CD4-positive, alpha-beta T cell treated with Interleukin-15 for 4 hours (primary cell): Measurements from ENCODE around the gene USP7.
"Not testable (repeated sequence)": the region's sequence is repeated elsewhere in the genome, so short reads cannot be mapped to it uniquely, and the experiment has no call there.

ENCODE experiments used
- DNase-seq: peaks from one replicate; pipeline ENCODE4 v3.0.0-alpha.2; 2020; ENCODE audit warnings: low spot score

Gene USP7

DNA sequence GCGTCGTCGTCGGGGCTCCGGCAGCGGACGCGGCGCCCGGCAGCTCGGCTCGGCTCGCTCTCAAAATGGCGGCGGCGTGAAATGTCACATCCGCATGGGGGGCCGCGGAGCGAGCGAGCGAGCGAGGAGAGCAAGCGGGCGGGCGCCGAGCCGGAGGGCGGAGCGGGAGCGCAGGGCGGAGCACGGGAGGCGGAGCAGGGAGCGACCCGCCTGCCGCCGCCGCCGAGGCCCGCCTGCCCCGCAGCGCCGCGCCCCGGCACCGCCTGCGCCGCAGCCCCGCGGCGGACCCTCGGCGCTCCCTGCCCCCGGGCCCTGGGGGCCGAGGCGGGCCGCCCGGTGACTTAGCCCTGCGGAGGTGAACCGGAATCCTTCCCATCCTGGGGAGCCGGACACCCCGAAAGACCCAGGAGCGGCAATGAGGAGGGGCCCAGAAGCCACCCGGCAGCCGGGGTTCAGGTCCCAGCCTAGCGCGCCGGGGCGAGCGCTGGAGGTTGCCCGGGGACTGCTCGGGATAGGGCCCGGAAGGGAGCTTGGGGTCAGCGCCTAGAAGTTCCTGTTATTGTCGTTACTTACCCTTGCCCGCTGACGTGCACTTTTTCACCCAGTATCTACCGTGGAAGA is at the start of gene USP7:
Gene USP7 (minus strand): TSS at position 86 of the 621 bp plus-strand sequence. CDS start 621 bp downstream, outside the sequence.
- peak; percentile 91 for DNase-seq

DNA sequence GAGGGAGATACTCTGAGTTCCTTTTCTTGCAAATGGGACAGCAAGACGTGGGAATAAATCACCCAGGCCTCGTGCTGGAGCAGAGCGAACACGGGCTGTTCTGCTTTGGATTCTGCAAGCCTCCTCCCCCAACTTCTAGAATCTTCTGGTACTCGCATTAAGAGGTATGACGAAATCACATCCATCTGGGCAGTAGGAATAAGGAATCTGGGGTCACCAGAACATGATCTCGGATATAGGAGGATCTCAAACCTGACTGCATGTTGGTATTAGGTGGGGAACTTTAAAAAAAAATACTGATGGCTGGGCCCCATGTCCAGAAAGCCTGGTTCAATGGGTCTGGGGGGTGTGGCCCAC is 49.8 kb upstream of the USP7 start:
- no peak for DNase-seq

DNA sequence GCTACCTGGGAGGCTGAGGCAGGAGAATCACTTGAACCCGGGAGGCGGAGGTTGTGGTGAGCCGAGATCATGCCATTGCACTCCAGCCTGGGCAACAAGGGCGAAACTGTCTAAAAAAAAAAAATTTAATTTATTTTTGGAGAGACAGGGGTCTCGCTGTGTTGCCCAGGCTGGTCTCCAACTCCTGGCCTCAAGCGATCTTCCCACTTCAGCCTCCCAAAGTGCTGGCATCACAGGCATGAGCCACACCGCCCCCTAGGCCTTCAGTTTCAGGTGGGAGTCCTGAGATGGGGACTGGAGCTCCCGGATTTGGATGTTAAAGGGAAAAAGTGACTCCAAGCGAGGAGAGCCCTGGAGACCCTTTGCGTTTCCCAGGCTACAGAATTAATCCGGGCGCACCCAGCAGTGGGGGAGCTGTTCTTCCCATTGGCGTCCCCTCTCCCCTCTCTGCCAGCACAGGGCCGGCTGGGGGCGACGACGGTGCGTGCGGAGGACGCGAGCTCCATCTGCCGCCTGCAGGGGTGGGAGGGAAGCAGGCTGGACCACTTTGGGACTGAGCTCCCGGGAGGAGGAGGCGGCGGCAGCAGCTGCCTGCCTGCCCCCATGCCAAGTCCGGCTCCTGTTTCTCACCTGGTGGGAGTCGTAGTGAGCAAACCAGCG is 49.3 kb upstream of the USP7 start:
- no peak for DNase-seq

DNA sequence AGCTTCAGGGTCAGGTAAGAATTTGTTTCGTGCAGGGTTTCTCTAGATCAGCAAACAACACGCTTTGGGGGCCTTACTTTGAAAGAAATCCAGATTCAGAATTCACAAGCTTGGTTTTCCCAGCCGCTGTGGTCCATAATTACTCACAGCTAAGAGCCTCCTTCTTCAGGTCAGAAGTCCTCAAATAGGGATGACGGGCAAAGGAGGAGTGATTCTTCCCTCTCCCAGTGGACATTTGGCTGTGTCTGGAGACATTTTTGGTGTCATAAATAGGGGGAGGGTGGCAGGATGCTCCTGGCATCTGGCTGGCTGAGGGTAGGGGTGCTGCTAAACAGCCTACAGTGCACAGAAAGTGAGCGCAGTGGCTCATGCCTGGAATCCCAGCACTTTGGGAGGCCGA is 48.6 kb upstream of the USP7 start:
- no peak for DNase-seq

DNA sequence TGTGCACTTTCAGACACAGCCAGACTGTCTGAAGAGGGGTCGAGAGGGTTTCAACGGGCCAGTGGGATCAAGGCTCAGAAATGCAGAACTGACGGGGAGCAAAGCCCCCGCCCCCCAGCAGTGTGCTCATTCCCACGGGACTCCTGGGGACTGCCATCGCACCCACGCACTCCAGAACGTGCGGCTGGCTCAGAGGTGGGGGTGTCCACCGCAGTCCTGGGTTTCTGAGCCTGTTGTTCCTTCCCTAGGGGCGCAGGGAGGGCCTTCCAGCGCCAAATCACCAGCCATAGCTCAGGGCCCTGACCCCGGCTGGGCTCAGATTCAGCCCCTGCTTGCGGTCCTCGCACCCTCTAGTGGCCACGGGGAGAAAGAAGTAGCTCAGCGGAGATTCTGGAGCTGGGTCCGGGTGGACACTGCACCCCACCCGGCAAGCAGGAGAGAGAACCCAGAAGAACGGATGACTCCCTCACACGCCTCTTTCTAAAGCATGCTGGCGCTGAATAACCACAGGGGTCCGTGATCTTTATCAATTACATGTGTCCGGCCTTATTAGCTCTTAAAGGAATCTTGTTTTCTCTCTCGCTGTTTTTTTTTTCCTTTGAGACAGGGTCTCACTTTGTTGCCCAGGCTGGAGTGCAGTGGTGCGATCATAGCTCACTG is 45.0 kb upstream of the USP7 start:
- DNase-seq, result peak; percentile 66

DNA sequence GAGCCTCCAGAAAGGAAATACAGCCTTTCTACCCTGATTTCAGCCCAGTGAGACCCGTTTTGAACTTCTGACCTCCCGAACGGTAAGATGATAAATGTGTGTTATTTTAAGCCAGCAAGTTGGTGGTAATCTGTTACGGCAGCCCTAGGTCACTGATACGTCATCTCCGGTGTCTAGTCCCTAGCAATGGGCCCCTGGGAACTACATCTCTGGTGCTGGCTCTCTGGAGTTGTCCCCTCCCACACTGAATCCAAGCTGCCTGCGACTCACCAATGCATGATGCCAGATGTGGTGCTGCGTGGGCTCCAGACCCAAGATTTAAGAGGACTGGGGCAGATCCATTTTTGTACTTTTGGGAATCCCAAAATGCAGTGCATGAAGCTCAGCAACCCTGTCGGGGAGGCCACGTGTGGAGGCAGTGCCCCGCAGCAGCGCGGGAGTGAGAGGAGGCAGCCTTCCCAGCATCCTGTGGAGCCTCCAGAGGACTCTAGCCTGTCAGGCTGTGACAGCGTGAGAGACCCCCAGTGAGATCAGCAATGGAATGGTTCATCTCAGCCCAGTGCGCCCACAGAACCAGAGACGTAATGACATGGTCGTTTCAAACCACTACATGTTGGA is 43.6 kb upstream of the USP7 start:
- no peak for DNase-seq

DNA sequence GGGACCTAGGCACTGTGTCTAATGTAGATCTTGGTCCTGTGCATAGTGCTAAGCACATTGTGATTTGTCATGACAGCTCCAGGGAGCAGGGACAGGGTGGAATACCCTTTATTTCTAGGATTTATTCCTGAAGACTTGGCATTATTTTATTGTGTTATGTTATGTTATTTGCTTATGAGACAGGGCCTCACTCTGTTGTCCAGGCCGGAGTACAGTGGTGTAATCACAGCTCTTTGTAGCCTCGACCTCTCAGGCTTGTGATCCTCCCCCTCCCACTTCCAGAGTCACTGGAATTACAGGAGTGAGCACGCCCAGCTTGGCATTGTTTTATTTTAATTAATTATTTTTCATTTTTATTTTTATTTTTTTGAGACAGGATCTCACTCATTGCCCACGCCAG is 40.5 kb upstream of the USP7 start:
- DNase-seq, result no peak

DNA sequence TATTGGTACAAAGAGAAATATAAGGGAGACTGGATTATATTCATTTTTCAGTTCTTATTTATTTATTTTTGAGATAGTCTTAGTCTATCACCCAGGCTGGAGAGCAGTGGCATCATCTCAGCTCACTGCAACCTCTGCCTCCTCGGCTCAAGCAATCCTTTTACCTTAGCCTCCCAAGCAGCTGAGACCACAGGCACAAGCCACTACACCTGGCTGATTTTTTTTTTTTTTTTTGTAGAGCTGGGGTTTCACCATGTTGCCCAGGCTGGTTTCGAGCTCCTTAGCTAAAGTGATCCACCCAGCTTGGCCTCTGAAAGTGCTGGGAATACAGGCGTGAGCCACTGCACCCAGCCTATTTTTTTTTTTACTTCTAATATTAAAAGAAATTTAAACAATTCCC is 40.1 kb upstream of the USP7 start:
- no peak for DNase-seq

DNA sequence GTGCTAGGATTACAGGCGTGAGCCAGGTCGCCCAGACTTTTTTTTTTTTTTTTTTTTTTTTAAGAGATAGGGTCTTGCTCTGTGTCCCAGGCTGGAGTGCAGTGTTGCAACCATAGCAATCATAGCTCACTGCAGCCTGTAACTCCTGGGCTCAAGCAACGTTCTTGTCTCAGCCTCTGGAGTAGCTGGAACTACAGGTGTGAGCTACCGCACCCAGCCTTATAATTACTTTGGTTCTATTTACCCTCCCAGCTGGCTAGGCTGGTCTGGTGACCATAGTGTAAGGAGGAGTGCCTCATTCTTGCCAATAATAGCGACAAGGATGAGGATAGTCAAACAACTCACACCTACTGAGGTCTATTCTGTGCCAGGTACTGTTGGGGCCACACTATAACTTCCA is 39.6 kb upstream of the USP7 start:
- no peak for DNase-seq

DNA sequence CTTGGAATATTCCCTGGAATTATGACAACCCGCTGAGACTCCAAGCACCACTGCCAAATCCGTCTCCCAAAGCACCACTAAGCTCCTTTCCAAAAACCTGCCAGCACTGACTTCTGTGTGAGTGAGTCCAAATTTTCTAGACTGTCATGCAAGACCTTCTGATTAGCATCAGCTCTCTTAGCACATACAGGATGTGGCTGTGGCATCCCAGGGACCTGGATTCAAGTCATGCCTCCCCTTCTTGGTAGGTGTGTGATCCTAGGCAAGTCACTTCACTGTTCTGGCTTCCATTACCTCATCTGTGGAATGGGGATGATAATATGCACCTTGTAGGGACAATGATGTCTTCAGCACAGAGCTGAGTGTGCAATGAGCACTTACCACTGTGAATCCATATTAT is 38.3 kb upstream of the USP7 start:
- no peak for DNase-seq

DNA sequence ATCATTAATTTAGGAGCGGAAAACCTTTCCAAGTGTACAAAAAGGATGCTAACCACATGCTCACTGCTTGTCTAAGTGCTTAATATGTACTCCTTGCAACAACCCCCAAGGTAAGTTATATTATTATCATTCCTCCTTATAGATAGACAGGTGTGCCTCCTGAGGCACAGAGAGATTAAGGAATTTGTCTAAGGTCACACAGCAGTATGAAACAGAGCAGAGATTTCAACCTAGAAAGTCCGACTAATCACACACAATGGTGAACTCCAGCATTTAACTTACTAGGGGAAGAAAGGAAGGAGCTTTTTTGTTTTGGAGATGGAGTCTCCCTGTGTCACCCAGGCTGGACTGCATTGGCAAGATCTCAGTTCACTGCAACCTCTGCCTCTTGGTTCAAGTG is 37.0 kb upstream of the USP7 start:
- no peak for DNase-seq

DNA sequence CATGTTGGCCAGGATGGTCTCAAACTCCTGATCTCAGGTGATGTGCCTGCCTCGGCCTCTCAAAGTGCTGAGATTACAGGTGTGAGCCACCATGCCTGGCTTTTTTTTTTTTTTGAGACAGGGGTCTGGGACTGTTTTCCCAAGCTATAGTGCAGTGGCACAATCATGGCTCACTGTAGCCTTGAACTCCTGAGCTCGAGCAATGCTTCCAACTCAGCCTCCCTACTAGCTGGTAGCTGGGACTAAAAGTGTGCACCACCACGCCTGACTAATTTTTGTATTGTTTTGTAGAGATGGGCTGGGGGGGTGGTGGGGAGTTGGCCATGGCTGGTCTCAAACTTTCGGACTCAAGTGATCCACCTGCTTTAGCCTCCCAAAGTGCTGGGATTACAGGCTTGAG is 36.1 kb upstream of the USP7 start:
- no peak for DNase-seq

DNA sequence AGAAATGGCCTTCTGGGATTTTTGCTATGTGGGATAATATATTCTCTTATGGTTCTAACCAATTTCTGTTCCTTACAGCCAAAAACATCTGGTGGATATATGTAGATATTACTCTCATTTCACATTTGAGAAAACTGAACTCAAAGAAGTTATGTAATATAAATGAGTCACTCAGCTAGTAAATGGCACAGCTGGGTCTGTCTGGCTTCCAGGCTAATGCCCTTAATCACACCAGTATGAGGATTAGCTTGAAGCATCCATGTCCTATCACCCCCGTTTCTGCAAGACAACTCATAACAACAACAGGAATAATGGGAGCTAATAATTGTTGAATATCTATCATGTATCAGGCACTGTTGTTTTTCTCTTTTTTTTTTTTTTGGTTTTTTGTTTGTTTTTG is 34.4 kb upstream of the USP7 start:
- no peak for DNase-seq

DNA sequence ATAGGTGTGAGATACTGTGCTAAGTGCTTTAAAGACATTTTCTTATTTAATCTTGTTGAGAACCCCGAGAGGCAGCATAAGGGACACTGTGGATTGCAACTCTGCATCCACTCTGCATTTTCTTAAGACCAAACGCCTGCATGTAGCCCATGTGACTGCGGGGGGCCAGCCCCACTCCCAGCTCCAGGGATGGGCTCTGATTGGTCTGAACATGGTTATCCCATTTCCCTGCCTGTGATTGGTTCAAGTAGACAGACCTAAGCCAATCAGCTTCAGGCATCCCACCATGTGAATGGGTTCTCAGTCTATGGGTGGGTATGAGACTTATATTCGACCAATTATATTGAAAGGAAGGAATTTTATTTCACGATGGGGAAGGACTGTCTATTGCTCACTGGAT is 33.2 kb upstream of the USP7 start:
- no peak for DNase-seq

DNA sequence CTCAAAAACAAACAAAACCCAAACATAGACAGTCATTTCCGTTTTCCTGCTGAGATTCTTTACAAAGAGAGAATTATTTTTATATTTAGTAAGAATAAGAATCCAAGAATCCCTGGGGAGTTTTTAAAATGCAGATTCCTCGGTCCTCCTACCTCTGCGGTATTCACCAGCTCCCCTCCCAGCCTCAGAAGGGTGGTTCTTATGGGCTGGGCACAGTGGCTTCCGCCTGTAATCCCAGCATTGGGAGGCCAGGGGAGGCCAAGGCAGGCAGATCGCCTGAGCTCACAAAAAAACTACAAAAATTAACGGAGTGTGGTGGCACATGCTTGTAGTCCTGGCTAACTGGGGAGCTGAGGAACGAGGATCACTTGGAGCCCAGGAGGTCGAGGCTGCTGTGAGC is 26.7 kb upstream of the USP7 start:
- DNase-seq, result no peak

DNA sequence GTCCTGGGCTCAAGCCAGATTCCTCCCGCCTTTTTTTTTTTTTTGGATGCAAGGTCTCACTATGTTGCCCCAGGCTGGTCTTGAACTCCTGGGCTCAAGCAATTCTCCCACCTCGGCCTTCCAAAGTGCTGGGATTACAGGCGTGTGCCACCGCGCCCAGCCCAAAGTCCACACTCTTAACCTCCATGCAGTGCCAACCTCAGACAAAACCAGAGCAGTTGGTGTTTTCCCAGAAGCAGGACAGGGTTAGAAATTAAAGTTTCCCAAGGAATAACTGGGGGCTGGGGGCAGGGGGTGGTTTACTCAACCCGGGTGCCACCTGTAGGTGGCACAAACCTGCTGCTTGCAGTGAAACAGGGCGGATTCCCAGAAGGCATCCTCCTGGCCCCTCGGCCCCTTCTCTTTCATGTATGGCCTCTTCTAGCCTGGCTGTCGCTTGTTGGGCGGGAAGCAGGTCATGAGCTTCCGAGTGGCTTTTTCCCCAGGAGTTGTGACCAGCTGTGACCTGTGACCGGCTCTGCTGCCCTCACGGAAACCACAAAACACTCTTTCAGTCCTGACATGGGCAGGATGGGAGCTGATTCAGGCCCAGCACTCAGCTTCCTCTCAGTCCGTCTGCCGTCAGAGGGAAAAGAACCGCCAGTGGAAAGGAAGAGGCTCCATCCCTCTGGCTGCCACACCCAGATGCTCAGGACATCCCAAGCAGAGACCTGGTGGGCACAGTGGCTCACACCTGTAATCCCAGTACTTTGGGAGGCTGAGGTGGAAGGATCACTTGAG is 25.6 kb upstream of the USP7 start:
- DNase-seq, result no peak

DNA sequence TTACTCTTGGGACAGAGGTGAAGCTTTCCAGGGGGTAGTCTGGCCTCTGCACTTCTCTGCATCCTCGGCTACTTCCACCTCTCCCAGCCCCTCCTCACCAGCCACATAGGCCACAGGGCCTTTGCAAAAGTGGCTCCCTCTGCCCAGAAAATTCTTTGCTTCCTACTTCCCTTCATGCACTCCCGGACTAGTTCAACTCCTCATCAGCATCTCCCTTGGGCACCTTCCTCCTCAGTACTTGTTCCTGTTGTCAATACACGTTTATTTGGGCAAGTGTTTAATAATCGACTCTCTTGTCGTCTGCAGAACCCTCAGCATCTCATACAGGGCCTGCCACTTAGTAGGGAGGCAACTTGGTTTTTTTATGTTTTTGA is 23.1 kb upstream of the USP7 start:
- DNase-seq, result no peak

DNA sequence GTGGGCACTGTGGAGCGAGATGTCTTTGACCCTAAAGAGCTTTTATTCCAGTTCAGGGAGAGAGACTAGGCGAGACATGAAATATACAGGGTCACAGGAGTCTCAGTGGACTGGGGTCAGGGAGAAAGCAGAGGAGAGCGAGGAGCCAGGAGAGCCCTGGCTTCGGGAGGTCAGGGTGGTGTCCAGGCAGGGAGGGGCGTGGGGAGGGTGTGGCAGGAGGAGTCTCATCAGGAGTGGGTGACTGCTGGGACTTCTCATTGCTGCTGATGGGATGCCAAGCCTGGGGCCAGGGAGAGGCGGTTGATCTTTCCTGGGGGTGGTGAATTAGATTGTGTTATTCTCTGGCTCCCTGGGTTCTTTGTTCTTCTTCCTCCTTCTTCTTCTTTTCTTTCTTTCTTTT is 22.4 kb upstream of the USP7 start:
- no peak for DNase-seq

DNA sequence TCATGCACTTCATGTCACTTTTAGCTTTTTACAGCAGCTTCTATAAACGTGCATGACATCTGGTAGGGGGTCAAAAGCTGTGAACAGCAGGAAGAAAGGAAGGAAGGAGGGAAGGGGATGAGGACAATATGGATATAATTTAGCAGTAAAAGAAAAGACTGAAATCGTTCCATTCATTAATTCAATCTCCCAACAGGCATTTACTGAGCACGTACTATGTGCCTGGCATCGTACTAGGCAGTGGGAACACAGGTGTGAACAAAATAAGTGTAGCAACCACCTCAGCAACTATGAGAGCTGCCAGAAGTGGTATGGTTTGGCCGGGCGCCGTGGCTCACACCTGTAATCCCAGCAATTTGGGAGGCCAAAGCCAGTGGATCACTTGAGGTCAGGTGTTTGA is 19.1 kb upstream of the USP7 start:
- no peak for DNase-seq

DNA sequence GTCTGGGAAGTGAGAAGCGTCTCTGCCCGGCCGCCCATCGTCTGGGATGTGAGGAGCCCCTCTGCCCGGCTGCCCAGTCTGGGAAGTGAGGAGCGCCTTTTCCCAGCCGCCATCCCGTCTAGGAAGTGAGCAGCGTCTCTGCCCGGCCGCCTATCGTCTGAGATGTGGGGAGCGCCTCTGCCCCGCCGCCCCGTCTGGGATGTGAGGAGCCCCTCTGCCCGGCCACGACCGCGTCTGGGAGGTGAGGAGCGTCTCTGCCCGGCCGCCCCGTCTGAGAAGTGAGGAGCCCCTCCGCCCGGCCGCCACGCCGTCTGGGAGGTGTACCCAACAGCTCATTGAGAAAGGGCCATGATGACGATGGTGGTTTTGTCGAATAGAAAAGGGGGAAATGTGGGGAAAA is 18.2 kb upstream of the USP7 start:
- not testable (repeated sequence) for DNase-seq

DNA sequence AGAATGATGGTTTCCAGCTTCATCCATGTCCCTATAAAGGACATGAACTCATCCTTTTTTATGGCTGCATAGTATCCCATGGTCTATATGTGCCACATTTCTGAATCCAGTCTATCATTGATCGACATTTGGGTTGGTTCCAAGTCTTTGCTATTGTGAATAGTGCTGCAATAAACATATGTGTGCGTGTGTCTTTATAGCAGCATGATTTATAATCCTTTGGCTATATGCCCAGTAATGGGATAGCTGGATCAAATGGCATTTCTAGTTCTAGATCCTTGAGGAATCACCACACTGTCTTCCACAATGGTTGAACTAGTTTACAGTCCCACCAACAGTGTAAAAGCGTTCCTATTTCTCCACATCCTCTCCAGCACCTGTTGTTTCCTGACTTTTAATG is 12.5 kb upstream of the USP7 start:
- DNase-seq, result not testable (repeated sequence)

DNA sequence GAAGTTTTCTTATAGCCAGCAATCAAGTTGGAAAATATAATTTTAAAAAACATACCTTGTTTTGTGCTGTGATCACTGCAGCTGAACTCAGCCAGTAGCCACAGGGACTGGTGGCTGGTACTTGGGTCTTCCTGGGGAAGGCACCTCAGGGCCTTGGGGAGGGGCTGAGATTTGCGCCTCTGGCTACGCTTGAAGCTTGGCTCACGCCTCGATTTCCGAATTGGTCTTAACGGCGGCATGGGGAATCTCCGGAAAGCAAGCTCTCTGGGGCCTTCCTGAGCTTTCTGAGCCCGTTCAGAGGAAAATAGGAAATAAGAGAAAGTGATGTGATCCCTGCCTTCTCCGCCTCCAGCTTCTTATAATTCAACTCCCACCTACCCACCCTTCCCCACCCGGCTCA is 11.3 kb upstream of the USP7 start:
- no peak for DNase-seq
